ENCODE measurements around the gene TRPC4AP.

The TRPC4AP gene

GRCh38 chr20:35011589-35012226, 80.9 kb downstream of the TRPC4AP start:
- no peak for DNase-seq

DNA sequence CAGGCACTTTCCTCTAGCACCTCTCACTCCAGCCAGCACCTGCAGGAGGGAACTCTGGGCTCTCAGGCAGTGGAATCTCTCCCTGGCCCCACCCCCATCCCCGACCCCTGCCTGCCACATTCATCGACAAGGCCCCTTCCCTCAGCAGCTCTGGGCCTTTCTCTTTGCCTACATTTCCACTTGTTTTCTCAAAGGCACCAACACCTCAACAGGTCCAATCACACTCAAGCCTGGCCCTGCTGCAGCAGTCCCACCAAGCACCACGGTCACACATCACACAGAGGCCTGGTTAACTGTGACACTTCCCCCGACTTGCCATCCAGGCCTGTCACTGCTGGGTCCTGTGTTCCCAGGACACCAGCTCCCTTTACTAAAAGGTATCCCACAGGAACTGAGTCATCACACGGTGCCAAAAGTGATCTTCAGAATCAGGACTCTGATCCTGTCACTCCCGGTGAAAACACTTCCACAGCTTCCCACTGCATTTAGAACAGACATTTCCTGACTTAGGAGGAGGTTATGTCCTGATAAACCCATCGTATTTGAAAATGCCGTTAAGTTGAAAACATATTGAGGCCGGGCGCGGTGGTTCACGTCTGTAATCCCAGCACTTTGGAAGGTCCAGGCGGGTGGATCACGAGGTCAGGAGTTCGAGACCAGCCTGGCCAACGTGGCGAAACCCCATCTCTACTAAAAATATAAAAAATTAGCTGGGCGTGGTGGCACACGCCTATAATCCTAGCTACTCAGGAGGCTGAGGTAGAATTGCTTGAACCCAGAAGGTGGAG, 82.0 kb downstream of the TRPC4AP start:
- no peak for DNase-seq

DNA sequence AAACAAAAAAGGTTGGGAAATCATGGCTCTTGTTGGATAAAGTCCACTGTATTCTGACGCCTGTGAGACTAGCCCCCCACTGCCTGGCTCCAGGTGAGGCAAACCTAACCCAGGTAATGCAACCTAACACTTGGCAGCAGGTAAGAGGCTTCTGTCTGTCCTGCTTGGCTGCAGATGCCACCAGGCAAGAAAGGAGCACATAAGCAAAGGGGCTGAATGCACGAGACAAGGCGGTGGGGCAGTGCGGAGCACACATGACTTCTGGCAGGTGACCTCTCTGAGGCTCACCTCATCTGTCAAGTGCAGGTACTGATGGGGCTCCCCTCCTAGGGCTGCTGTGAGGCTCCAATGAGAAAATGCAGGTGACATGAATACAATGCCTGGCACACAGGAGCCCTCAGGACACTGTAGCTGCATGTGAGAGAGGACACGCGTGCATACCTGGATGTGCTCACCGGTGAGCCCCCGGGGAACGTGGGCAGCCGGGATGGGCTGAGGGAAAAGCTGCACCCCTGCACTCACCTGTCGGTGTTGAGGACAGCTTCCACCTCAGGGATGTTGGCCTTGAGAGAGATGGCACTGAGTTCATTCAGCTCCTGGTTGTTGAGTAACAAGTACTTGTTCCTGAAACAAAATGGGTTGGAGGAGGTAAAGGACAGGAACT, 82.8 kb downstream of the TRPC4AP start:
- DNase-seq = no peak

GRCh38 chr20:35008411-35009342, 83.9 kb downstream of the TRPC4AP start:
- DNase-seq = no peak

DNA sequence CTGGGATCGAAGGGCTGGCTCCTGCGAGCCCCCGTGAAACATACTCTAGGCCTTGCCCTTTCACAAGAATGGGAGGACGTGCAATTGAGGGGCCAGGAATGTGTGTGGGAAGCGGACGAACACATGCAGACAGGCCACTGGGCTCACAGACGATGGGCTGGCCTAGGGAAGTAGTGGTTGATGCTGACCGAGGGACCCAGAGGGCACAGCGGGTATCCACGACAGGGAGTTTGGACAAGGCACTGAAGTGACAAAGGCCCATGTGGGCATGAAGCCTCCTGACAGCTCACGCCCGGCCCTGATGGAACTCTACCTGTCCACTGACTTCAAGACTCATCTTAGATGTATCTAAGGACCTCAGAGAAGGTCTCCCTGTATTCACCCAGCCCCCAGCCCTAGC, 84.7 kb downstream of the TRPC4AP start:
- no peak for DNase-seq

GRCh38 chr20:35007413-35007812, 85.2 kb downstream of the TRPC4AP start:
- no peak for DNase-seq

- no peak for DNase-seq
These were observed 86.1 kb downstream of the TRPC4AP start for GRCh38 chr20:35006531-35006971.

- DNase-seq = no peak
These were observed 86.6 kb downstream of the TRPC4AP start for GRCh38 chr20:35006009-35006408.

DNA sequence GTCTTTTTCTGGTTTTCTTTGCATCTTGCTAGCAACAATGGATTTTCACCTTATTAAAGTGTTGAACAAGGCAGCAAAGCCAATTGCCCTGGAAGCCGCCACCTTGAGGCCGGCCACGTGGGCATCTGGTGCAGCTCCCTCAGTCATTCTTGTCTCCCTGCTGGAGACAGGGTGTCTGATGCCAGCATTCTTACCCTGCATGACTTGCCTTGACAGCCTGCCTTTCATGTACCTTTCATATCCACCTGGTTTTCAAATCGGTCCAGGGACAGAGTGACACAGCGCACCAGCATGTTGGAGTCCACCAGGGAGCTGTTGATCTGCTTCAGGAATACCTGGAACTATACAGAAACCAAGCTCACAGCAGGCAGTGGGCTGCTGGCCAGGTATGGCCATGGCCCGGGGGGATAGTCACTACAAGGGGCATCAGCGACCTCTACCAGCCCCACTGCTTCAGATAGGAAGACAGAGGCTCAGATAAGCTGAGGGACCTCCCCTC, 87.1 kb downstream of the TRPC4AP start:
- DNase-seq = no peak

DNA sequence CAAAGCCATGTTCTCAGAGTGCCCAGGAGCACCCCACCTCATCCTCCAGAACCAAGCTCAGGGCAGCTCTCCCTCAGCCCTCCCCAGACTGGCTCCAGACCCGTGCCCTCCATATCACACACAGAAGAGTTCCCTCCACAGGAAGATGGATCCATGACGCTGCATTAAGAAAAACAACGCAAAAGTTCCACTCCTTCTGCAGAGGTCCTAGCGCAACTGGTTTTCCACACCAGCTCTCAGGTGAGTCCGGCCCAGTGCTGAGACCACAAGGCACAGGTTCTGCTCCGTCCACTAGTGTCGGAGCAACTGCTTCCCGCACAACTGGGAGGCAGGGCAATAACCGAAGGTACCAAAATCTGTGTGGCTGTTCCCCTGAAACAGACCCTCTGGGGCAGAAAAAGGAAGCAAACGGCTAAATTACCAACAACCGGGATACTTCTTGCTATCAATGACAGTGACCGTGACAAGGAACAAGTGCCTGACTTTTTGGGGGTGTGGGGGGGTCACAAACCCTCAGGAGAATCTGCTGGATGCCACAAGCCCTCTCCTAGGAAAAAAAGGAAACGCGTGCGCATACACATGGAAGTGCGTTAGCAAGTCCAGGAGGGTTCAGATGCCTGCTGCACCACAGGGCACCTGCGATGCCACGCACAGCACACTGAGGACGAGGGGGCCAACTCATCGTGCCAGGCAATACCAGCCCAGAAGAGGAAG, 87.7 kb downstream of the TRPC4AP start:
- DNase-seq = no peak

- no peak for DNase-seq
These were observed 88.4 kb downstream of the TRPC4AP start for GRCh38 chr20:35004051-35004725.

DNA sequence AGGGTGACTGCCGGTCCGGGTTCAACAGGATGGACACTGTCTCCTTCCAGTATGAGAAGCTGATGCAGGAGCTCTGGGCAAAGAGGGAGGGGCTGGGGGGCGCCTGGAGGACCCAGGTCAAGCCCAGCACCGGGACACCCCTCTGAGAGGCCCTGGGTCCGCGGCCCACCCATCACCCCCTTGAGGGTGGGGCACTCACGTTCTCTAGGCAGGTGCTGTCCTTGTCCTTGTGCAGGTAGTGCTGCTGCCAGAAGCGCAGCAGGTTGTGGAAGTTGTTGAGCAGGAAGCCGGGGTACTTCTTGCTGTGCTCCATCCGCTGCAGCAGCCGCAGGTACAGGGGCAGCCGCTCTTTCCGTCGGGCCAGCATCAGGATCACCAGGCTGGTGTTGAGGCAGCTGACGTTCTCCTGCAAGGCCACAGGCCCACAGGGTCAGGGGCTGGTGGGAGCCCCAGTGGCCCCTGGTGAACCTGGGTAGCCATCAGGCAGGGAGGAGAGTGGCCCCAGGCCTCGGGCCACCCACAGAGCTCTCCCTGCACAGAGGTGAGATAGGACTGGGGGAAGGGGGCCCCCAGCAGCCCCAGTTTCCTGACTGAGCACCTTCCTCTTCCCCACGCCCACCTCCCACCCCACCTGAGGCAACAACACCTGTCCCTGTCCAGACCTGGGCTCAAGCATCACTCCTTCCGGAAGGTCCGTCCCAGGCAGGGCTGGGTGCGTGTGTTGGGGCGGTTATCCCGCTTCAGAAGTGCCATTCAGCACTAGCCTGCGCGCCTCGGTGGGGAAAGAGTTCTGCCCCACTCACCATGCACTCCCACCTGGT, 89.2 kb downstream of the TRPC4AP start:
- DNase-seq = no peak

- DNase-seq = no peak
These were observed 90.0 kb downstream of the TRPC4AP start for GRCh38 chr20:35002426-35003210.

DNA sequence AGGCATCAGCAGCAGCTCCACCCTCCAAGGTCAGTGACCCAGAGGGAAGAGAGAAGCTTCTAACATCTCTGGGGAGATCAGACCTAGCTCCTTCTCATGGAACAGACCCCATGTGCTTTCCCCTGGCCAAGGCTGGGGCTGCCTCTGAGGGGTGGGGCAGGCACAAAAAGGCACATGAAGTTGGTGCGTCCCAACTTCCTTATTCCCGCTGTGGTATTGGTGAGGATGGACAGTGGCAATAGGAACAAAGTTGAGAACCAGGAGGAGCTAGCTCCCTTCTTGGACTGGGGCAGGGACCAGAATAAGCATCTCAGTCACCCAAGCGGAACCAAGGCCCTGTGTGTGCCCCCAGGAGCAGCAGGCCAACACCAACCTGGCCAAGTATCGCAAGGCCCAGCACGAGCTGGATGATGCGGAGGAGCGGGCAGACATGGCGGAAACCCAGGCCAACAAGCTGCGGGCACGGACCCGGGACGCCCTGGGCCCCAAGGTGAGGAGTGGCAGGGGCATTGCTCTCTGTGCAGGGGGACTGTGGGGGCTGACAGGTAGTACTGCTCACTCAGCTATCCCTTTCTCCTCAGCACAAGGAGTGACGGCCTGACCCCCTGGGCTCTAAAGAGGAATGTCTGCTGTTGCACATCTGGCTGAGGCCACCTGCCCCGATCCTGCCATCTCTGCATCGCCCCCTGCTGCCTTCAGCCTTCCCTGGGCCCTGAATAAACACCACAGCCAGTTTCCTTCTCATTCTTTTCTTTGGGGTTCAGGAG, 90.8 kb downstream of the TRPC4AP start:
- DNase-seq = no peak

DNA sequence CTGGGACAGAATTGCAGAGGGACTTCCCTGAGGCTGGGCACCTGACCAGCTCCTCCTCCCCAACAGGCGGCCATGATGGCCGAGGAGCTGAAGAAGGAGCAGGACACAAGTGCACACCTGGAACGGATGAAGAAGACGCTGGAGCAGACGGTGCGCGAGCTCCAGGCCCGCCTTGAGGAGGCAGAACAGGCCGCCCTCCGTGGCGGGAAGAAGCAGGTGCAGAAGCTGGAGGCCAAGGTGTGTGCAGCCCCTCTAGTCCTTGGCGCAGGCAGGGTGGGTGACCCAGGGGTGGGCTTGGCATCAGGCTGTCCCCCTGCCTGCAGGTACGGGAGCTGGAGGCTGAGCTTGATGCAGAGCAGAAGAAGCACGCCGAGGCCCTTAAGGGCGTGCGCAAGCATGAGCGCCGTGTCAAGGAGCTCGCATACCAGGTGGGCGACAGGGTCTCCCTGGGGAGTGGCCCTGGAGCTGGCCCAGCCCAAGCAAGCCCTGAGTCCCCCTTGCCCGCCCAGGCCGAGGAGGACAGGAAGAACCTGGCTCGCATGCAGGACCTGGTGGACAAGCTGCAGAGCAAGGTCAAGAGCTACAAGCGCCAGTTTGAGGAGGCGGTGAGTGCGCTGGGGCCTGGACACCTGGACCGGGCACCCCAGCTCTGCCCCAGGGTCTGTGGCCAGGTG, 91.5 kb downstream of the TRPC4AP start:
- DNase-seq = no peak

- DNase-seq = no peak
These were observed 92.2 kb downstream of the TRPC4AP start for GRCh38 chr20:35000311-35000921.

DNA sequence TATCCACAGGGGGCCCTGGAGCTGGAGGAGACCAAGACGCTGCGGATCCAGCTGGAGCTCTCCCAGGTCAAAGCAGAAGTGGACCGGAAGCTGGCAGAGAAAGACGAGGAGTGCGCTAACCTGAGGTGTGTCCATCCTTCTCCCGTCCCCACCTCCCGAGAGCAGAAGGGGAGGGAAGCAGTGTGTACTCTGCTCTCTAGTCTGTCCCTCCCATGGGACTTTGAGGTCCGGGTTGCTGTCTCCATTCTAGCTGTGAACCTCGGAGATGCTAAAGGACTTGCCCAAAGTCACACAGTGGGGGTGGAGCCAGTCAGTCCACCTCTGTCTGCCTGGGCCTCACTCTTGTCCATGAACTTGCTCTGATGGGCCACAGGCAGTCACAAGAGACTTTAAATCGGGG, 92.8 kb downstream of the TRPC4AP start:
- no peak for DNase-seq

GRCh38 chr20:34999021-34999451, 93.6 kb downstream of the TRPC4AP start:
- DNase-seq = no peak

Data from activated gamma-delta T cell (primary cell).